Psoas muscle (tissue), 8 donors: ENCODE measurements around the gene ATAD3B. TPM values are rescaled to one million over a fixed set of nuclear protein-coding genes. Genes with fewer than 3 reads are reported as not detected.
"Not testable (repeated sequence)": the region's sequence is repeated elsewhere in the genome, so short reads cannot be mapped to it uniquely, and the experiment has no call there.

ENCODE experiments used
- ATAC-seq, 4 donors: fragments of 200-7000 bp; cut with Tn5 transposase; one replicate each; pipeline ENCODE4 v1.9.1; 2020; ENCODE audit warnings: moderate library complexity in 3 of 4, mild to moderate bottlenecking in 2 of 4
- DNase-seq, 2 donors: peaks; one replicate each; pipeline ENCODE4 v3.0.0-alpha.2; 2020
- H3K27ac ChIP-seq: fragments of 200-600 bp; one replicate; pipeline ENCODE4 v1.8.0; 2022
- H3K27me3 ChIP-seq, 3 donors: fragments of 200-600 bp in 1 of 3; one replicate each; pipeline versions ENCODE4 v1.6.1 to v1.8.0; 2013 to 2022; ENCODE audit warnings: low read length in 2 of 3, mild to moderate bottlenecking in 2 of 3, moderate library complexity in 1 of 3; ENCODE audit not compliant: insufficient read depth in 3 of 3
- H3K36me3 ChIP-seq, 2 donors: fragments of 200-600 bp in 1 of 2; one replicate each; pipeline versions ENCODE4 v1.6.1 to v1.8.0; 2013 to 2022; ENCODE audit warnings: low read depth in 1 of 2, mild to moderate bottlenecking in 1 of 2, moderate library complexity in 1 of 2; ENCODE audit not compliant: insufficient read depth in 1 of 2
- H3K4me1 ChIP-seq: fragments of 200-600 bp; one replicate; pipeline ENCODE4 v1.8.0; 2022
- H3K4me3 ChIP-seq: fragments of 200-600 bp; one replicate; pipeline ENCODE4 v1.8.0; 2022; ENCODE audit warnings: mild to moderate bottlenecking
- H3K9me3 ChIP-seq: fragments of 200-600 bp; one replicate; pipeline ENCODE4 v1.8.0; 2022
- WGBS, 3 donors: extraction: QIAGEN DNeasy Blood & Tissue Kit; methylation state at CpG; one replicate each; pipeline versions ENCODE4 v1.1.6 to v1.1.7; 2013; 5-methylcytosine and 5-hydroxymethylcytosine counted together
- intact Hi-C, 2 donors: fragments of 100-400 bp; cut with DNase I; formaldehyde crosslinking; loops; one replicate each; pipeline versions ENCODE4 v1.11.0 to v1.14.2; 2022
- polyA plus RNA-seq, 3 donors: library from polyadenylated mRNA; stranded (reverse); fragments of 200-250 nt; gene quantifications; one replicate each; pipeline ENCODE4 v1.2.3, GENCODE V29; 2013
- total RNA-seq, 4 donors: library from RNA; stranded (reverse); fragmentation: NEBNext Ultra II Directional in 2 of 4; extraction: Animal tissue kit (Norgen Biotek cat#: 25700) in 2 of 4; gene quantifications; one replicate each; pipeline versions ENCODE4 v1.2.1 to v1.2.4, GENCODE V29; 2021 to 2023
- TF ChIP-seq, protein P1 (sequence below): fragments of 200-600 bp; IDR thresholded peaks from one replicate; pipeline ENCODE4 v1.8.0; 2022; ENCODE audit warnings: antibody characterized with exemption
- donor health status: healthy with polysubstance abuse.
- donor health status: DM: no; HTN: no; CAD: no; lungs with moderate emphysema.
- donor health status: Bipolar disorder and iron deficiency.
- donor health status: healthy.
- donor health status: DM: yes; HTN: yes; CAD: no.
- donor health status: DM: no; HTN: no; CAD: no.
- donor health status: DM: no; HTN: no; CAD: no.
- donor health status: DM: yes; HTN: yes; CAD: no.

The ATAD3B gene
- total and polyA plus RNA-seq, 7 donors: 4.6 to 19.4 (median 9.8) TPM

DNA sequence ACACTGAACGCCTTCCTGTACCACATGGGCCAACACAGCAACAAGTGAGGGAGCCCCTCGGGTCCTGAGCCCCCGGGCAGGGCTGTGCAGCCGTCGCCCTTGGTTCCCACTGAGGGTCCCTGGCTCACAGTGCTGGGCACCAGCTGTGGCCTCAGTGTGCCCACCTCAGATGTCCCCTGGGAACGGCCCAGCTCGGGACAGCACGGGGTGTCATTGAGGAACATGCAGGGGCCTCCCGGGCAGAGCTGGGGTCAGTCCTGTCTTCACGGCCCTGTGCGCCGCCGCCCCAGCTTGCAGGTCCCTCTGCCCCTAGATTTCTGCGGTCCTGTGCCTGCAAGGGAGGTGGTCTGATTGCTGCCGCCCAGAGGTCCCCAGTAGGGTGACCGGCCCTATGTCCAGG lies 17.7 kb downstream of the ATAD3B start:
- intact Hi-C loops: no loop called here
- no peaks in the 10 kb centered on the region for H3K4me1 ChIP-seq
- WGBS, 3 donors: 93 to 95% (median 94%) methylated on average over 14 to 16 of the region's 16 CpGs
- TF ChIP-seq, protein P1, sequence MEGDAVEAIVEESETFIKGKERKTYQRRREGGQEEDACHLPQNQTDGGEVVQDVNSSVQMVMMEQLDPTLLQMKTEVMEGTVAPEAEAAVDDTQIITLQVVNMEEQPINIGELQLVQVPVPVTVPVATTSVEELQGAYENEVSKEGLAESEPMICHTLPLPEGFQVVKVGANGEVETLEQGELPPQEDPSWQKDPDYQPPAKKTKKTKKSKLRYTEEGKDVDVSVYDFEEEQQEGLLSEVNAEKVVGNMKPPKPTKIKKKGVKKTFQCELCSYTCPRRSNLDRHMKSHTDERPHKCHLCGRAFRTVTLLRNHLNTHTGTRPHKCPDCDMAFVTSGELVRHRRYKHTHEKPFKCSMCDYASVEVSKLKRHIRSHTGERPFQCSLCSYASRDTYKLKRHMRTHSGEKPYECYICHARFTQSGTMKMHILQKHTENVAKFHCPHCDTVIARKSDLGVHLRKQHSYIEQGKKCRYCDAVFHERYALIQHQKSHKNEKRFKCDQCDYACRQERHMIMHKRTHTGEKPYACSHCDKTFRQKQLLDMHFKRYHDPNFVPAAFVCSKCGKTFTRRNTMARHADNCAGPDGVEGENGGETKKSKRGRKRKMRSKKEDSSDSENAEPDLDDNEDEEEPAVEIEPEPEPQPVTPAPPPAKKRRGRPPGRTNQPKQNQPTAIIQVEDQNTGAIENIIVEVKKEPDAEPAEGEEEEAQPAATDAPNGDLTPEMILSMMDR: no peak
- DNase-seq: no peak
- peaks cover 7 to 81% of the 10 kb centered on the region in 2 donors for H3K36me3 ChIP-seq
- ATAC-seq: no peak
- no peak overlapping the region for H3K27ac ChIP-seq
- no peak overlapping the region for H3K4me3 ChIP-seq
- H3K9me3 ChIP-seq: peaks cover 5% of the 10 kb centered on the region
- H3K27me3 ChIP-seq: no peaks in the 10 kb centered on the region

DNA sequence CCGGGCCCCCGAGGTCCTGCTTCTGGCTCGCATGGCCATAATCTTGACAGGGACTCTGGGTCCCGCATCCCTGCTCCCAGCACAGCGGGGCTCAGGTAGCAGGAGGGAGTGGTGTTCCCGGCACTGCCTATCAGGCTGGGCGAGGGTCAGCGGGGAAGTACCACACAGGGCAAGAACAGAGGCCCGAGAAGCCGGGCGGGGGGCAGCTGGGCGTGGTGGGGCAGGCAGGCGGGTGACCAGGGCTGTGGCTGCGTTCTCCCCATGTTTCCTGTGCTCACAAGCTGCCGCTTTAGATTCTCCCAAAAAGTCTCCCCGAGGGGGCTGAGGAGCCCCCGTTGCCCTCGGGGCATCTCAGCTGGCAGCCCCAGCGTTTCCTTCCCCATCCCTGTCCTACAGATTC lies 18.3 kb downstream of the ATAD3B start:
- Histone ChIP-seq H3K27ac (no peak overlapping the region), H3K4me1 (no peaks in the 10 kb centered on the region), H3K36me3 (peaks cover 7 to 76% of the 10 kb centered on the region in 2 donors), H3K4me3 (no peak overlapping the region), H3K9me3 (peaks cover 5% of the 10 kb centered on the region), H3K27me3 (no peaks in the 10 kb centered on the region)
- intact Hi-C loops: no loop called here
- DNase-seq (no peak), ATAC-seq (no peak)
- TF ChIP-seq, protein P1: no peak
- 93 to 98% (median 96%) methylated on average over 19 of the region's 19 CpGs for WGBS, 3 donors

DNA sequence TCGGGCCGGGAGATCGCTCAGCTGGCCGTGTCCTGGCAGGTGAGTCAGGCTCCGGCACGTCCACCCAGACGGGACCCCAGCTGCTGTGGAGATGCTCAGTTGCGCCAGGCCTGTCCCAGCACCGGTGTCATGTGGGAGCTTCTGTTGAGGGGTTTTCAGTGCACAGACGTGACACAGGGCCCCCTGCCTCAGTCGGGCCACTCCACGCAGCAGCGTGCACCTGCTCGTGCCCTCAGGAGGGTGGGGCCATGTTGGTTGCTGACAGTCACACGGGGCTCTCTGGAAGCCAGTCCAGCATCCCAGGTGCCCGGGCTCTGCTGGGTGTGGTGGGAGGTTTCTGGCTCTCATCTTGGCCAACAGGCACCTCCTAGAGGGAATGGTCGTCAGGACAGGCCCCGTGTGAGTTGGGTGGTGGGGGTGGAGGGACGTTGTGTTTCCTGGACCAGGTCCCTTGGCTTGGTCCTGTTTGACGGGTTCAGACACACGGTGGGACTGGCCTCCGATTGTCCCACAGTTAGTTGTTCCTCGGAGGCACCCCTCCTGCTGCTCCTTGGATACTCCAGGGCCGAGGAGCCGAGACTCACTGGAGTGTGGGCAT lies 19.2 kb downstream of the ATAD3B start:
- intact Hi-C loops: no loop called here
- no peaks in the 10 kb centered on the region for H3K4me1 ChIP-seq
- H3K4me3 ChIP-seq: no peak overlapping the region
- DNase-seq: no peak
- no peaks in the 10 kb centered on the region for H3K27me3 ChIP-seq
- H3K27ac ChIP-seq: no peak overlapping the region
- H3K36me3 ChIP-seq: peaks cover 7 to 82% of the 10 kb centered on the region in 2 donors
- TF ChIP-seq, protein P1: no peak
- H3K9me3 ChIP-seq: peaks cover 5% of the 10 kb centered on the region
- no peak for ATAC-seq
- WGBS, 3 donors: 94 to 97% (median 96%) methylated on average over 18 of the region's 25 CpGs

DNA sequence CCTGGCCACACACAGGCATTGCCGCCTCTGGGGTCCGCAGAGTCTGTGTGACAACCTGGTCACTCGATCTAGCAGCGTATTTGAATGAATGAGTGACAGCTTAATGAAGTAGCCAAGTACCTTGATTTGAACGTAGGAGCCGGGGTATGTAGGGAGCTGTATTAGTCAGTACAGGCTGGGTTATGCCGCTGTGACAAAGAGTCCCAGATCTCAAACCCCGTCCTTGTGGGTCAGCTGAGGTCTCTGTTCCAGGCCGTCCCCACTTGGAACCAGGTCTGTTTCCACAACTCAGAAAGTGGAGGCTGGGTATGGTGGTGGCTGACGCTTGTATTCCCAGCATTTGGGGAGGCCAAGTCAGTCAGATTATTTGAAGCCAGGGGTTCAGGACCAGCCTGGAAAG lies 20.0 kb downstream of the ATAD3B start:
- H3K27ac ChIP-seq: no peak overlapping the region
- H3K9me3 ChIP-seq: peaks cover 5% of the 10 kb centered on the region
- no peak overlapping the region for H3K4me3 ChIP-seq
- intact Hi-C loops: no loop called here
- H3K27me3 ChIP-seq: no peaks in the 10 kb centered on the region
- no peaks in the 10 kb centered on the region for H3K4me1 ChIP-seq
- ATAC-seq: no peak
- no peak for DNase-seq
- peaks cover 7 to 82% of the 10 kb centered on the region in 2 donors for H3K36me3 ChIP-seq
- TF ChIP-seq, protein P1: no peak
- WGBS, 3 donors: 97 to 99% (median 97%) methylated on average over 10 of the region's 10 CpGs

DNA sequence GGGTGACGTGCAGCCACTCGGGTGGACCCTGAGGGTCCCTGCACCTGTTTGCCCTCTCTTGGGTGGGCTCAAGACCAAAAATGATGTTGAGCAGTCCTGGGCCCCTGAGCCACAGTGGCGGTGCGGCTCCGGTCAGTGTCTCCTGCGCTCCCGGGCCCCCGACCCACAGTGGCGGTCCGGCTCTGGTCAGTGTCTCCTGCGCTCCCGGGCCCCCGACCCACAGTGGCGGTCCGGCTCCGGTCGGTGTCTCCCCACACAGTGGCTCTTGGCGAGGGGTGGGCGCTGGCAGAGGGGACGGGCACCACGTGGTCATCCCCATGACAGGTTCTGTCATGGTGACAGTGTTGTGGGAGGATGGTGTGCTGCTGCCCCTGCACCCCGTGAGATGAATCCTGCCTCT lies 22.7 kb downstream of the ATAD3B start:
- H3K4me1 ChIP-seq, H3K27me3 ChIP-seq, ATAC-seq, intact Hi-C loops, H3K4me3 ChIP-seq, H3K9me3 ChIP-seq, DNase-seq, H3K27ac ChIP-seq: not testable (repeated sequence)
- WGBS, 3 donors: 96 to 97% (median 96%) methylated on average over 21 to 22 of the region's 22 CpGs
- H3K36me3 ChIP-seq: peaks cover 3 to 58% of the 10 kb centered on the region in 2 donors

DNA sequence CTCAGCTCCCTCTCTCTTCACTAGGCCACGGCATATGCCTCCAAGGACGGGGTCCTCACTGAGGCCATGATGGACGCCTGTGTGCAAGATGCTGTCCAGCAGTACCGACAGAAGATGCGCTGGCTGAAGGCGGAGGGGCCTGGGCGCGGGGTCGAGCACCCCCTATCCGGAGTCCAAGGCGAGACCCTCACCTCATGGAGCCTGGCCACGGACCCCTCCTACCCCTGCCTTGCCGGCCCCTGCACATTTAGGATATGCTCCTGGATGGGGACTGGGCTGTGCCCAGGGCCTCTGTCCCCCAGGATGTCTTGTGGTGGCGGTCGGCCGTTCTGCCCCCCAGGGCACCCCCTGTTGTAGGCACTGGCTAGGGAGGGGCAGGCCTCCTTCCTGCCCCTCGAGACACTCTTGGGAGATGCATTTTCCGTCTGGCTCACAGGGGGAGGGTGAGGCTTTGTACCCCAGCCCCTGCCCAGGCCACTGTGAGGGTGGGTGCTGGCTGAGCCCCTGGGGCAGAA lies 24.0 kb downstream of the ATAD3B start:
- peak in 2 of 4 donors; percentile 24 to 43 for ATAC-seq

More for the DNA sequence above, 24.0 kb downstream of the ATAD3B start:
- 89 to 91% (median 90%) methylated on average over 16 to 18 of the region's 18 CpGs for WGBS, 3 donors
- H3K9me3 ChIP-seq, intact Hi-C loops, H3K27ac ChIP-seq, H3K4me3 ChIP-seq, H3K27me3 ChIP-seq, H3K4me1 ChIP-seq, DNase-seq: not testable (repeated sequence)
- H3K36me3 ChIP-seq: peaks cover 2 to 46% of the 10 kb centered on the region in 2 donors
